Breast epithelium (tissue), 4 donors: Measurements from ENCODE around the gene KLC3. TPM values are rescaled to one million over a fixed set of nuclear protein-coding genes. Genes with fewer than 3 reads are reported as not detected.
"Not testable (repeated sequence)": the region's sequence is repeated elsewhere in the genome, so short reads cannot be mapped to it uniquely, and the experiment has no call there.

ENCODE experiments used
- DNase-seq, 2 donors: peaks; one replicate each; pipeline ENCODE4 v3.0.0-alpha.2; 2019; ENCODE audit warnings: low spot score in 2 of 2
- H3K27ac ChIP-seq, 2 donors: fragments of 200-600 bp; sonication (generic) in 1 of 2; one replicate each; pipeline ENCODE4 v1.5.1; 2016 to 2019; ENCODE audit warnings: mild to moderate bottlenecking in 1 of 2
- H3K27me3 ChIP-seq, 2 donors: fragments of 200-600 bp; sonication (generic) in 1 of 2; one replicate each; pipeline versions ENCODE4 v1.5.1 to v1.6.0; 2017 to 2019; ENCODE audit warnings: control low read depth in 1 of 2, mild to moderate bottlenecking in 1 of 2
- H3K36me3 ChIP-seq: fragments of 200-600 bp; one replicate; pipeline ENCODE4 v1.5.1; 2019
- H3K4me1 ChIP-seq, 2 donors: fragments of 200-600 bp; sonication (generic); one replicate each; pipeline ENCODE4 v1.5.1; 2016 to 2019; ENCODE audit warnings: control low read depth in 1 of 2
- H3K4me3 ChIP-seq, 3 donors: fragments of 200-600 bp; sonication (generic); 1 replicate in 2 of 3; 2 replicates in 1 of 3; pipeline ENCODE4 v1.5.1; 2016 to 2019; ENCODE audit warnings: mild to moderate bottlenecking in 3 of 3, moderate library complexity in 2 of 3
- H3K9me3 ChIP-seq, 2 donors: fragments of 200-600 bp; sonication (generic) in 1 of 2; one replicate each; pipeline ENCODE4 v1.5.1; 2016 to 2019; ENCODE audit warnings: control low read depth in 1 of 2
- POLR2A ChIP-seq: fragments of 450-650 bp; IDR thresholded peaks from one replicate; pipeline ENCODE4 v1.6.1; 2016; ENCODE audit warnings: antibody characterized with exemption, mild to moderate bottlenecking, moderate library complexity
- POLR2AphosphoS5 ChIP-seq, 3 donors: sonication (generic); formaldehyde crosslinking; IDR thresholded peaks; one replicate each; pipeline ENCODE4 v1.6.1; 2017; ENCODE audit warnings: antibody characterized with exemption in 3 of 3
- intact Hi-C: fragments of 100-400 bp; cut with DNase I; formaldehyde crosslinking; loops from one replicate; pipeline ENCODE4 v1.15.1; 2023; ENCODE audit warnings: low total_unique reads
- total RNA-seq, 3 donors: library from RNA; depleted of rRNA; stranded (reverse); fragments of >200 nt; gene quantifications; one replicate each; pipeline ENCODE4 v1.1.0, GENCODE V29; 2016
- TF ChIP-seq, protein P1 (sequence below), 3 donors: fragments of 450-650 bp; IDR thresholded peaks; one replicate each; pipeline ENCODE4 v1.5.1; 2016 to 2017; ENCODE audit warnings: antibody characterized with exemption in 3 of 3, mild to moderate bottlenecking in 3 of 3, moderate library complexity in 3 of 3

The KLC3 gene
- total RNA-seq, 3 donors from 2014 or later = 5.6 to 13.5 TPM; not detected in 1

DNA sequence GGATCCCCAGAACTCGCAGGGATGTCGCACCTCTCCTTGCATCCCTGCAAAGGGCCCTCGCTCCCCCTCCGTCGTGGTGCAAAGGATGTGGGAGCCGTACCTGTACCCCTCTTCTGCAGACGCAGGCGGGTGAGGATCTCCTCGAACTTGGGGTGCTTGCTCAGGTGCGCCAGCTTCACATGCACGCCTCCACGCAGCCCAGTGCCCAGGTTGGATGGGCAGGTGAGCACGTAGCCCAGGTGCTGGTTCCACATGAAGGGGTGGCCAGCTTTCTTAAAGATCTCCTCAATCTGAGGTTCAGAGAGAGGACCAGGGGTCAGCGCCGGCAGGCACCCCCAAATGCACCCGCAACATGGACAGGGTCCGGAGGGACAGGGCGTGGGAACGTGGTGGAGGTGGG lies 33.2 kb upstream of the KLC3 start:
- TF ChIP-seq POLR2A = no peak
- TF ChIP-seq POLR2AphosphoS5 (IDR thresholded peaks at IDR 0.05) = no peak
- TF ChIP-seq, protein P1, sequence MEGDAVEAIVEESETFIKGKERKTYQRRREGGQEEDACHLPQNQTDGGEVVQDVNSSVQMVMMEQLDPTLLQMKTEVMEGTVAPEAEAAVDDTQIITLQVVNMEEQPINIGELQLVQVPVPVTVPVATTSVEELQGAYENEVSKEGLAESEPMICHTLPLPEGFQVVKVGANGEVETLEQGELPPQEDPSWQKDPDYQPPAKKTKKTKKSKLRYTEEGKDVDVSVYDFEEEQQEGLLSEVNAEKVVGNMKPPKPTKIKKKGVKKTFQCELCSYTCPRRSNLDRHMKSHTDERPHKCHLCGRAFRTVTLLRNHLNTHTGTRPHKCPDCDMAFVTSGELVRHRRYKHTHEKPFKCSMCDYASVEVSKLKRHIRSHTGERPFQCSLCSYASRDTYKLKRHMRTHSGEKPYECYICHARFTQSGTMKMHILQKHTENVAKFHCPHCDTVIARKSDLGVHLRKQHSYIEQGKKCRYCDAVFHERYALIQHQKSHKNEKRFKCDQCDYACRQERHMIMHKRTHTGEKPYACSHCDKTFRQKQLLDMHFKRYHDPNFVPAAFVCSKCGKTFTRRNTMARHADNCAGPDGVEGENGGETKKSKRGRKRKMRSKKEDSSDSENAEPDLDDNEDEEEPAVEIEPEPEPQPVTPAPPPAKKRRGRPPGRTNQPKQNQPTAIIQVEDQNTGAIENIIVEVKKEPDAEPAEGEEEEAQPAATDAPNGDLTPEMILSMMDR (IDR thresholded peaks at IDR 0.05) = no peak
- H3K9me3 ChIP-seq = no peaks in the 10 kb centered on the region
- no peaks in the 10 kb centered on the region for H3K4me1 ChIP-seq

DNA sequence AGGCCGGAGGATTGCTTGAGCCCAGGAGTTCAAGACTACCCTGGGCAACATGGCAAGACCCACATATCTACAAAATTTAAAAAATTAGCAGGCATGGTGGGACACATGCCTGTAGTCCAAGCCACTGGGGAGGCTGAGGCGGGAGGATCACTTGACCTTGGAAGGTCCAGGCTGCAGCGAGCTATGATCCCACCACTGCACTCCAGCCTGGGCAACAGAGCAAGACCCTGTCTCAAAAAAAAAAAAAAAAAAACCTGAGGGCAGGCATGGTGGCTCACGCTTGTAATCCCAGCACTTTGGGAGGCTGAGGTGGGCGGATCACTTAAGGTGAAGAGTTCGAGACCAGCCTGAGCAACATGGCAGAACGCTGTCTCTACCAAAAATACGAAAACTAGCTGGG lies 31.2 kb upstream of the KLC3 start:
- not testable (repeated sequence) for H3K4me1 ChIP-seq

More for the DNA sequence above, 33.2 kb upstream of the KLC3 start:
- no peak overlapping the region for H3K4me3 ChIP-seq
- no peaks in the 10 kb centered on the region for H3K36me3 ChIP-seq
- no peak overlapping the region for H3K27ac ChIP-seq
- H3K27me3 ChIP-seq = no peaks in the 10 kb centered on the region
- intact Hi-C loops = no loop called here
- DNase-seq = no peak

DNA sequence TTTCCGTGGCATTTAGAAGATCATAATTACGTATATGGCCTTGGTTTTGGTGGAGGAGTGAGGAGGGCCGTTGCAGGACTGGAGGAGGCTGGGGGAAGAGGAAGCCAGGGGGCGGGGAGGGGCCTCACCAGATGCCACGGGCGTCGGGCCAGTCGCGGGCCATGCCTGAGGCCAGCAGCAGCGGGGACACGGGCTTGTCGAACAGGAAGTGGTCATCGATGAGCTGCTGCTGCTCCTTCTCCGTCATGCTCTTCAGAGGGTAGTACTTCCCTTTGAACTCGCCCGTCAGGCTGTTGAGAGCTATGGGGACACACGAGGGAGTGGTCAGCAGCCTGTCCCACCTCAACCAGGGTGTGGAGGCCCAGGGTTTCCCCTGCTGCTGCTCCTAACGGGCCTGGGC lies 28.9 kb upstream of the KLC3 start:
- H3K9me3 ChIP-seq = no peaks in the 10 kb centered on the region
- no peaks in the 10 kb centered on the region for H3K36me3 ChIP-seq
- H3K27me3 ChIP-seq = peaks cover 0 to 4% of the 10 kb centered on the region in 2 donors
- DNase-seq = no peak
- no peak overlapping the region for H3K4me3 ChIP-seq
- H3K4me1 ChIP-seq = no peaks in the 10 kb centered on the region
- H3K27ac ChIP-seq = no peak overlapping the region
- intact Hi-C loops = loop anchor here (2.0 kb wide), 1 partner anchor 57 kb away; no protein-coding TSS in a partner anchor
- TF ChIP-seq, protein P1 (IDR thresholded peaks at IDR 0.05) = no peak
- TF ChIP-seq POLR2A (no peak), POLR2AphosphoS5 (IDR thresholded peaks at IDR 0.05) (no peak)

More for the DNA sequence above, 31.2 kb upstream of the KLC3 start:
- DNase-seq, H3K9me3 ChIP-seq, intact Hi-C loops, H3K27ac ChIP-seq, H3K27me3 ChIP-seq, H3K4me3 ChIP-seq, H3K36me3 ChIP-seq: not testable (repeated sequence)

DNA sequence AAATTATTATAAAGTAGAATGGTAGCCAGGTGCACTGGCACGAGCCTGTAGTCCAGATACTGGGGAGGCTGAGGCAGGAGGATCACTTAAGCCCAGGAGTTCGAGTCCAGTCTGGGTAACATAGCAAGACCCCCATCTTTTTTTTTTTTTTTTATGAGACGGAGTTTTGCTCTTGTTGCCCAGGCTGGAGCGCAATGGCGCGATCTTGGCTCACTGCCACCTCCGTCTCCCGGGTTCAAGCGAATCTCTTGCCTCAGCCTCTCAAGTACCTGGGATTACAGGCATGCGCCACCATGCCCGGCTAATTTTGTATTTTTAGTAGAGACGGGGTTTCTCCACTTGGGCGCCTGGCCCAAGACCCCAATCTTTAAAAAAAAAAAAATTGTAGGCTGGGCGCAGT lies 28.3 kb upstream of the KLC3 start:
- H3K9me3 ChIP-seq, intact Hi-C loops, H3K27me3 ChIP-seq, H3K27ac ChIP-seq, H3K4me1 ChIP-seq, H3K36me3 ChIP-seq, H3K4me3 ChIP-seq, DNase-seq: not testable (repeated sequence)

DNA sequence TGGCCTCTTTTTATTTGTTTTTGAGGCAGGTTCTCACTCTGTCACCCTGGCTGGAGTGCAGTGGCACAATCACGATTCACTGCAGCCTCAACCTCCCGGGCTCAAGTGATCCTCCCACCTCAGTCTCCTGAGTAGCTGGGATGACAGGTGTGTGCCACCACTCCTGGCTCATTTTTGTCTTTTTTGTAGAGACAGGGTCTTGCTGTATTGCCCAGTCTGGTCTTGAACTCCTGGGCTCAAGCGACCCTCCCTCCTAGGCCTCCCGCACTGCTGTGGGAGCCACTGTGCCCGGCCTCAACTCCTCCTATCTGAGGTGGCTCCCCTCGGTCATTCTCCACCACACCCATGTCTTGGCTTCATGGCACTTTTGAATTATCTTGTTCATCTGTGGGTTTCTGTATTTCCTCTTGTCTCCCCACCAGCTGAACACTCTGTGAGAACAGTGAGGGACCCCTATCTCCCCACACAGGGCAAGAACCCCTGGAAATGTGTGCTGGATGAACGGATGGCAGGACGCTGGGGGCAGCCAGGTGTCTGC lies 25.8 kb upstream of the KLC3 start:
- no peaks in the 10 kb centered on the region for H3K36me3 ChIP-seq
- no peak overlapping the region for H3K27ac ChIP-seq
- H3K9me3 ChIP-seq = no peaks in the 10 kb centered on the region
- intact Hi-C loops = no loop called here
- TF ChIP-seq POLR2A (no peak), POLR2AphosphoS5 (IDR thresholded peaks at IDR 0.05) (no peak)
- TF ChIP-seq, protein P1 (IDR thresholded peaks at IDR 0.05) = no peak
- H3K4me1 ChIP-seq = no peaks in the 10 kb centered on the region
- no peak for DNase-seq
- peaks cover 0 to 10% of the 10 kb centered on the region in 2 donors for H3K27me3 ChIP-seq
- no peak overlapping the region for H3K4me3 ChIP-seq

DNA sequence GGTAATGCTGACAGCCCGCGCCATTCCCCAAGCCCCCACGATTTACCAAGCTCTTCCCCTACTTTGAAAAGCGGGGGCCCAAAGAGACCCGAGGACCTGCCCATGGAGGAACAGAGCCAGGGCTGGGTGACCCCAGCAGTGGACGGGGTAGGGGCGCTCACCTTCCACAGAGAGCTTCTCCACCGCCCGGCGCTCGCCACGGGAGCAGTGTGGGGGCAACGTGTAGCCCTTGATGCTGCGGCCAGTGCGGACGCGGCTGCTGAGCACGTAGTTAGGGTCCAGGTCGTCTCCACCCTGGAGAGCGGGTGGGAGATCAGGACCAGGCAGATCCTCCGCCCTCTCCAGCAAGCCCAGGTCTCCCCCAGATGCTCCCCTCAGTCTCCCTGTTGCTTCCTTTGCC lies 25.2 kb upstream of the KLC3 start:
- H3K9me3 ChIP-seq = no peaks in the 10 kb centered on the region
- DNase-seq = no peak
- no peak overlapping the region for H3K4me3 ChIP-seq
- peaks cover 0 to 10% of the 10 kb centered on the region in 2 donors for H3K27me3 ChIP-seq
- intact Hi-C loops = no loop called here
- no peak overlapping the region for H3K27ac ChIP-seq
- TF ChIP-seq POLR2A = no peak
- TF ChIP-seq, protein P1 (IDR thresholded peaks at IDR 0.05) = no peak
- TF ChIP-seq POLR2AphosphoS5 (IDR thresholded peaks at IDR 0.05) = no peak
- H3K36me3 ChIP-seq = no peaks in the 10 kb centered on the region
- no peaks in the 10 kb centered on the region for H3K4me1 ChIP-seq
